HFFc6 (cell line): ENCODE measurements around the gene CUL7. TPM values are rescaled to one million over a fixed set of nuclear protein-coding genes. Genes with fewer than 3 reads are reported as not detected.

Experiments used
- DNase-seq: peaks from one replicate; pipeline ENCODE4 v3.0.0-alpha.2; 2018
- H3K27ac Mint-ChIP-seq: 2 replicates; pipeline ENCODE4 v1.8.0; 2020; ENCODE audit warnings: mild to moderate bottlenecking, mixed read lengths
- H3K27me3 Mint-ChIP-seq: 2 replicates; pipeline ENCODE4 v1.8.0; 2021; ENCODE audit warnings: mild to moderate bottlenecking, moderate library complexity, mixed read lengths; ENCODE audit not compliant: insufficient read depth
- H3K36me3 Mint-ChIP-seq: 2 replicates; pipeline ENCODE4 v1.8.0; 2021; ENCODE audit warnings: low read depth, mixed read lengths
- H3K4me1 Mint-ChIP-seq: 2 replicates; pipeline ENCODE4 v1.8.0; 2020; ENCODE audit warnings: low read depth, mixed read lengths
- H3K4me3 Mint-ChIP-seq: 2 replicates; pipeline ENCODE4 v1.8.0; 2020; ENCODE audit warnings: mild to moderate bottlenecking, moderate library complexity, mixed read lengths
- H3K9me3 Mint-ChIP-seq: 2 replicates; pipeline ENCODE4 v1.8.0; 2020; ENCODE audit warnings: mild to moderate bottlenecking, mixed read lengths
- CTCF ChIP-seq: fragments of 200-600 bp; sonication (generic); IDR thresholded peaks from 2 replicates; pipeline ENCODE4 v1.5.0; 2021; ENCODE audit warnings: antibody characterized with exemption, mild to moderate bottlenecking
- total RNA-seq, 6 experiments: library from RNA; stranded (reverse); fragmentation: NEBNext Ultra II Directional; extraction: Animal tissue kit (Norgen Biotek cat#: 25700); gene quantifications; 2 replicates in 1 of 6; 3 replicates in 5 of 6; pipeline ENCODE4 v1.2.3, GENCODE V29; 2021

CUL7 gene
- total RNA-seq, 6 experiments from 2014 or later = 33.7 to 50.3 (median 37.0) TPM

- Mint-ChIP-seq H3K4me3 (no peak overlapping the region), H3K27ac (peak overlapping the region; percentile 71), H3K36me3 (peaks cover 5% of the 10 kb centered on the region), H3K4me1 (peaks cover 57% of the 10 kb centered on the region), H3K9me3 (no peaks in the 10 kb centered on the region), H3K27me3 (no peaks in the 10 kb centered on the region; the same call in 1 of the 2 replicates)
- TF ChIP-seq CTCF = no peak
- DNase-seq = no peak
Observed at GRCh38 chr6:43090559-43090956, 36.9 kb upstream of the CUL7 start.

GRCh38 chr6:43089874-43090558, 36.4 kb upstream of the CUL7 start:
- Mint-ChIP-seq H3K4me1 (peaks cover 53% of the 10 kb centered on the region), H3K9me3 (no peaks in the 10 kb centered on the region), H3K36me3 (peaks cover 5% of the 10 kb centered on the region), H3K27ac (peak overlapping the region; percentile 71; the same call in 1 of the 2 replicates), H3K27me3 (no peaks in the 10 kb centered on the region; the same call in 1 of the 2 replicates), H3K4me3 (no peak overlapping the region; the same call in 1 of the 2 replicates)
- TF ChIP-seq CTCF = no peak
- peak; percentile 34 for DNase-seq

GRCh38 chr6:43089467-43089866, 35.8 kb upstream of the CUL7 start:
- H3K4me1 Mint-ChIP-seq = peaks cover 53% of the 10 kb centered on the region

GRCh38 chr6:43088654-43089056, 35.0 kb upstream of the CUL7 start:
- Mint-ChIP-seq H3K4me3 (no peak overlapping the region), H3K27me3 (no peaks in the 10 kb centered on the region), H3K9me3 (no peaks in the 10 kb centered on the region), H3K36me3 (no peaks in the 10 kb centered on the region), H3K4me1 (peaks cover 46% of the 10 kb centered on the region), H3K27ac (no peak overlapping the region)
- no peak for TF ChIP-seq CTCF
- DNase-seq = no peak

More at GRCh38 chr6:43089467-43089866, 35.8 kb upstream of the CUL7 start:
- peaks cover 5% of the 10 kb centered on the region for H3K36me3 Mint-ChIP-seq
- no peak for DNase-seq
- no peaks in the 10 kb centered on the region for H3K9me3 Mint-ChIP-seq
- no peaks in the 10 kb centered on the region; the same call in 1 of the 2 replicates for H3K27me3 Mint-ChIP-seq
- H3K27ac Mint-ChIP-seq = peak overlapping the region; percentile 34; the same call in 1 of the 2 replicates
- H3K4me3 Mint-ChIP-seq = no peak overlapping the region
- TF ChIP-seq CTCF = no peak

- Mint-ChIP-seq H3K9me3 (no peaks in the 10 kb centered on the region), H3K4me3 (no peak overlapping the region), H3K4me1 (peaks cover 42% of the 10 kb centered on the region), H3K27ac (no peak overlapping the region), H3K36me3 (no peaks in the 10 kb centered on the region; the same call in 1 of the 2 replicates), H3K27me3 (0 out of 2 replicates have a peak, but pooled peaks cover 3% of the 10 kb centered on the region)
- no peak for DNase-seq
- TF ChIP-seq CTCF = no peak
Observed at GRCh38 chr6:43086022-43086658, 32.5 kb upstream of the CUL7 start.
